Measurements from ENCODE around the gene PSMA8.

DNA sequence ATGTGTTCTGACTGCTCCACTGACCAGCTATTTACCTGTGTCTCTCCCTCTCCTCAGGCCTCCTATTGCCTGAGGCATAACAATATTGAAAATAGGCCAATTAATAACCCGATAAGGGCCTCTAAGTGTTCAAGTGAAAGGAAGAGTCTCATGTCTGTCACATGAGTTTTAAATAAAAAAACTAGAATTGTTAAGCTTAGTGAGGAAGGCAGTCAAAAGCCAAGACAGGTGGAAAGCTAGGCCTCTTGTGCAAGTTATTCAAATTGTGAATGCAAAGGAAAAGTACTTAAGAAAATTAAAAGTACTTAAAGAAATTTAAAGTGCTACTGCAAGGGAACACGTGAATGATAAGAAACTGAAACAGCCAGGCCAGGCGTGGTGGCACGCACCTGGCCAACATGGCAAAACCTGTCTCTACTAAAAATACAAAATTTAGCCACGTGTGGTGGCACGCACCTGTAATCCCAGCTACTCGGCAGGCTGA, 47.7 kb downstream of the PSMA8 start:
- TF ChIP-seq ISL1 (CRISPR knock-in tag; IDR thresholded peaks at IDR 0.05) (no peak), TCF4 (CRISPR knock-in tag; IDR thresholded peaks at IDR 0.05; ENCODE audit: borderline replicate concordance) (no peak), ZFP30 (CRISPR knock-in tag; IDR thresholded peaks at IDR 0.05) (no peak), ARNTL (CRISPR knock-in tag; IDR thresholded peaks at IDR 0.05; ENCODE audit: borderline replicate concordance, low read depth) (no peak), SNAI2 (CRISPR knock-in tag; IDR thresholded peaks at IDR 0.05) (no peak), ZNF8 (CRISPR knock-in tag; IDR thresholded peaks at IDR 0.05) (no peak), ZFP3 (CRISPR knock-in tag; IDR thresholded peaks at IDR 0.05) (no peak), TOX (CRISPR knock-in tag; IDR thresholded peaks at IDR 0.05; ENCODE audit: borderline replicate concordance) (no peak), PPARA (CRISPR knock-in tag; IDR thresholded peaks at IDR 0.05; ENCODE audit: borderline replicate concordance) (no peak), GLIS3 (CRISPR knock-in tag; IDR thresholded peaks at IDR 0.05) (no peak), CREB5 (CRISPR knock-in tag; IDR thresholded peaks at IDR 0.05; ENCODE audit: low read depth) (no peak), OSR1 (CRISPR knock-in tag; IDR thresholded peaks at IDR 0.05) (no peak)
- TF ChIP-seq, protein P1, sequence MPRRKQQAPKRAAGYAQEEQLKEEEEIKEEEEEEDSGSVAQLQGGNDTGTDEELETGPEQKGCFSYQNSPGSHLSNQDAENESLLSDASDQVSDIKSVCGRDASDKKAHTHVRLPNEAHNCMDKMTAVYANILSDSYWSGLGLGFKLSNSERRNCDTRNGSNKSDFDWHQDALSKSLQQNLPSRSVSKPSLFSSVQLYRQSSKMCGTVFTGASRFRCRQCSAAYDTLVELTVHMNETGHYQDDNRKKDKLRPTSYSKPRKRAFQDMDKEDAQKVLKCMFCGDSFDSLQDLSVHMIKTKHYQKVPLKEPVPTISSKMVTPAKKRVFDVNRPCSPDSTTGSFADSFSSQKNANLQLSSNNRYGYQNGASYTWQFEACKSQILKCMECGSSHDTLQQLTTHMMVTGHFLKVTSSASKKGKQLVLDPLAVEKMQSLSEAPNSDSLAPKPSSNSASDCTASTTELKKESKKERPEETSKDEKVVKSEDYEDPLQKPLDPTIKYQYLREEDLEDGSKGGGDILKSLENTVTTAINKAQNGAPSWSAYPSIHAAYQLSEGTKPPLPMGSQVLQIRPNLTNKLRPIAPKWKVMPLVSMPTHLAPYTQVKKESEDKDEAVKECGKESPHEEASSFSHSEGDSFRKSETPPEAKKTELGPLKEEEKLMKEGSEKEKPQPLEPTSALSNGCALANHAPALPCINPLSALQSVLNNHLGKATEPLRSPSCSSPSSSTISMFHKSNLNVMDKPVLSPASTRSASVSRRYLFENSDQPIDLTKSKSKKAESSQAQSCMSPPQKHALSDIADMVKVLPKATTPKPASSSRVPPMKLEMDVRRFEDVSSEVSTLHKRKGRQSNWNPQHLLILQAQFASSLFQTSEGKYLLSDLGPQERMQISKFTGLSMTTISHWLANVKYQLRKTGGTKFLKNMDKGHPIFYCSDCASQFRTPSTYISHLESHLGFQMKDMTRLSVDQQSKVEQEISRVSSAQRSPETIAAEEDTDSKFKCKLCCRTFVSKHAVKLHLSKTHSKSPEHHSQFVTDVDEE (CRISPR knock-in tag; IDR thresholded peaks at IDR 0.05) = no peak
- TF ChIP-seq, protein P2, sequence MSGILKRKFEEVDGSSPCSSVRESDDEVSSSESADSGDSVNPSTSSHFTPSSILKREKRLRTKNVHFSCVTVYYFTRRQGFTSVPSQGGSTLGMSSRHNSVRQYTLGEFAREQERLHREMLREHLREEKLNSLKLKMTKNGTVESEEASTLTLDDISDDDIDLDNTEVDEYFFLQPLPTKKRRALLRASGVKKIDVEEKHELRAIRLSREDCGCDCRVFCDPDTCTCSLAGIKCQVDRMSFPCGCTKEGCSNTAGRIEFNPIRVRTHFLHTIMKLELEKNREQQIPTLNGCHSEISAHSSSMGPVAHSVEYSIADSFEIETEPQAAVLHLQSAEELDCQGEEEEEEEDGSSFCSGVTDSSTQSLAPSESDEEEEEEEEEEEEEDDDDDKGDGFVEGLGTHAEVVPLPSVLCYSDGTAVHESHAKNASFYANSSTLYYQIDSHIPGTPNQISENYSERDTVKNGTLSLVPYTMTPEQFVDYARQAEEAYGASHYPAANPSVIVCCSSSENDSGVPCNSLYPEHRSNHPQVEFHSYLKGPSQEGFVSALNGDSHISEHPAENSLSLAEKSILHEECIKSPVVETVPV (CRISPR knock-in tag; IDR thresholded peaks at IDR 0.05) = no peak

Measured in SK-N-SH treated with all-trans-retinoic acid at 6 μM for 48 hours (cell line).